ENCODE data around the gene BCAR3. TPM values are rescaled to one million over a fixed set of nuclear protein-coding genes. Genes with fewer than 3 reads are reported as not detected.

The BCAR3 gene
- total RNA-seq, 3 donors from 2014 or later = 26.7 to 42.7 (median 30.2) TPM

- peaks cover 0 to 3% of the 10 kb centered on the region in 2 donors for H3K4me1 ChIP-seq
- no peaks in the 10 kb centered on the region for H3K27me3 ChIP-seq
- intact Hi-C loops (cut with DNase I; ENCODE audit: low total_unique reads) = no loop called here
- DNase-seq (ENCODE audit: low spot score in 2 of 2) = no peak
- H3K27ac ChIP-seq = peak overlapping the region in 1 of 2 donors; percentile 23
- H3K36me3 ChIP-seq = no peaks in the 10 kb centered on the region
- no peaks in the 10 kb centered on the region for H3K9me3 ChIP-seq
- no peak overlapping the region for H3K4me3 ChIP-seq
- no peak for TF ChIP-seq POLR2A (IDR thresholded peaks at IDR 0.05)
- TF ChIP-seq POLR2AphosphoS5 (IDR thresholded peaks at IDR 0.05) = no peak
- no peak for TF ChIP-seq CTCF (IDR thresholded peaks at IDR 0.05)
Observed at GRCh38 chr1:93636712-93637111, 44.9 kb downstream of the BCAR3 start.

- no peaks in the 10 kb centered on the region for H3K36me3 ChIP-seq
- H3K4me1 ChIP-seq = peaks cover 0 to 3% of the 10 kb centered on the region in 2 donors
- no peaks in the 10 kb centered on the region for H3K27me3 ChIP-seq
- TF ChIP-seq POLR2AphosphoS5 (IDR thresholded peaks at IDR 0.05) (no peak), POLR2A (IDR thresholded peaks at IDR 0.05) (no peak), CTCF (IDR thresholded peaks at IDR 0.05) (no peak)
- H3K4me3 ChIP-seq = no peak overlapping the region
- H3K9me3 ChIP-seq = no peaks in the 10 kb centered on the region
- H3K27ac ChIP-seq = peak overlapping the region; percentile 13 to 25
- no peak for DNase-seq (ENCODE audit: low spot score in 2 of 2)
- intact Hi-C loops (cut with DNase I; ENCODE audit: low total_unique reads) = no loop called here
Observed at GRCh38 chr1:93635614-93636543, 45.8 kb downstream of the BCAR3 start.

- intact Hi-C loops (cut with DNase I; ENCODE audit: low total_unique reads) = no loop called here
- no peaks in the 10 kb centered on the region for H3K4me1 ChIP-seq
- no peak overlapping the region for H3K4me3 ChIP-seq
- DNase-seq (ENCODE audit: low spot score in 2 of 2) = no peak
- no peak overlapping the region for H3K27ac ChIP-seq
- H3K27me3 ChIP-seq = no peaks in the 10 kb centered on the region
- H3K9me3 ChIP-seq = no peaks in the 10 kb centered on the region
- no peaks in the 10 kb centered on the region for H3K36me3 ChIP-seq
- TF ChIP-seq POLR2A (IDR thresholded peaks at IDR 0.05) (no peak), CTCF (IDR thresholded peaks at IDR 0.05) (no peak), POLR2AphosphoS5 (IDR thresholded peaks at IDR 0.05) (no peak)
Observed at GRCh38 chr1:93633313-93633712, 48.3 kb downstream of the BCAR3 start.

GRCh38 chr1:93631626-93632365 is 49.8 kb downstream of the BCAR3 start:
- H3K4me1 ChIP-seq = no peaks in the 10 kb centered on the region
- no peak overlapping the region for H3K27ac ChIP-seq
- no peaks in the 10 kb centered on the region for H3K27me3 ChIP-seq
- H3K9me3 ChIP-seq = no peaks in the 10 kb centered on the region
- intact Hi-C loops (cut with DNase I; ENCODE audit: low total_unique reads) = no loop called here
- TF ChIP-seq CTCF (IDR thresholded peaks at IDR 0.05) (peak in 1 of 3 donors; percentile 12), POLR2AphosphoS5 (IDR thresholded peaks at IDR 0.05) (no peak)
- H3K4me3 ChIP-seq = no peak overlapping the region
- H3K36me3 ChIP-seq = no peaks in the 10 kb centered on the region
- DNase-seq (ENCODE audit: low spot score in 2 of 2) = no peak

GRCh38 chr1:93630168-93630567 is 51.5 kb downstream of the BCAR3 start:
- Histone ChIP-seq H3K27me3 (no peaks in the 10 kb centered on the region), H3K4me1 (no peaks in the 10 kb centered on the region), H3K27ac (peak overlapping the region in 1 of 2 donors; percentile 71), H3K36me3 (no peaks in the 10 kb centered on the region), H3K9me3 (no peaks in the 10 kb centered on the region), H3K4me3 (no peak overlapping the region)
- no peak for DNase-seq (ENCODE audit: low spot score in 2 of 2)
- intact Hi-C loops (cut with DNase I; ENCODE audit: low total_unique reads) = no loop called here
- TF ChIP-seq POLR2AphosphoS5 (IDR thresholded peaks at IDR 0.05) (no peak), CTCF (IDR thresholded peaks at IDR 0.05) (no peak), POLR2A (IDR thresholded peaks at IDR 0.05) (no peak)
